ENCODE results near the gene PIK3AP1.

- TF ChIP-seq CTCF (IDR thresholded peaks at IDR 0.05 in 2 of 3, conservative IDR thresholded peaks at IDR 0.05 in 1 of 3; ENCODE audit: borderline replicate concordance in 1 of 3, insufficient read depth in 1 of 3, low read depth in 2 of 3, low read length in 2 of 3) (no peak), POLR2AphosphoS5 (IDR thresholded peaks at IDR 0.05; ENCODE audit: low read depth, low read length) (no peak), TCF7L2 (IDR thresholded peaks at IDR 0.05; ENCODE audit: borderline replicate concordance, extremely low read depth, insufficient read depth, insufficient read length) (no peak), EZH2phosphoT487 (IDR thresholded peaks at IDR 0.05; ENCODE audit: borderline replicate concordance) (no peak), YY1 (IDR thresholded peaks at IDR 0.05; ENCODE audit: extremely low read depth, insufficient replicate concordance, low read depth, low read length) (no peak)
Measured at GRCh38 chr10:96719200-96719599, 1.1 kb downstream of the PIK3AP1 start.

Measured in HCT116 (cell line).